Calu3 (cell line): ENCODE results near the gene SPSB1. TPM values are rescaled to one million over a fixed set of nuclear protein-coding genes. Genes with fewer than 3 reads are reported as not detected.

Source experiments
- BruUV-seq: library from RNA; stranded (reverse); fragments of 400-500 nt; replicated peaks from 2 replicates; lab custom pipeline; 2021; lab: Mats Ljungman, UMichigan
- CTCF ChIA-PET: fragments of 300-600 bp; sonication (Branson Sonifier 250); formaldehyde crosslinking; loops from one replicate; lab custom pipeline; 2022; ENCODE audit warnings: antibody characterized with exemption; lab: Charles Lee
- DNase-seq: peaks from one replicate; pipeline ENCODE4 v3.0.0; 2022
- H3K27ac Mint-ChIP-seq: one replicate; pipeline ENCODE4 v1.8.0; 2022; ENCODE audit warnings: mixed read lengths; ENCODE audit not compliant: unreplicated experiment
- H3K27me3 Mint-ChIP-seq: one replicate; pipeline ENCODE4 v1.8.0; 2022; ENCODE audit warnings: mixed read lengths; ENCODE audit not compliant: unreplicated experiment
- H3K36me3 Mint-ChIP-seq: one replicate; pipeline ENCODE4 v1.8.0; 2022; ENCODE audit warnings: mild to moderate bottlenecking, moderate library complexity, mixed read lengths; ENCODE audit not compliant: insufficient read depth, unreplicated experiment
- H3K4me1 Mint-ChIP-seq: one replicate; pipeline ENCODE4 v1.8.0; 2022; ENCODE audit warnings: mild to moderate bottlenecking, low read depth, mixed read lengths; ENCODE audit not compliant: unreplicated experiment
- H3K4me3 Mint-ChIP-seq: one replicate; pipeline ENCODE4 v1.8.0; 2022; ENCODE audit warnings: mild to moderate bottlenecking, low read depth, moderate library complexity, mixed read lengths; ENCODE audit not compliant: unreplicated experiment
- H3K9me3 Mint-ChIP-seq: one replicate; pipeline ENCODE4 v1.8.0; 2022; ENCODE audit warnings: low read depth, mixed read lengths; ENCODE audit not compliant: unreplicated experiment
- CTCF ChIP-seq: fragments of 200-600 bp; IDR thresholded peaks from one replicate; pipeline ENCODE4 v1.8.0; 2022; ENCODE audit warnings: antibody characterized with exemption; ENCODE audit not compliant: unreplicated experiment
- intact Hi-C: fragments of 100-400 bp; cut with micrococcal nuclease; formaldehyde crosslinking; loops from one replicate; pipeline ENCODE4 v1.10.0; 2022; ENCODE audit not compliant: unreplicated experiment
- total RNA-seq: library from RNA; stranded (reverse); gene quantifications from 2 replicates; pipeline ENCODE4 v1.2.3, GENCODE V29; 2022

SPSB1 gene
- total RNA-seq, 1 experiment from 2014 or later, result 4.9 TPM

DNA sequence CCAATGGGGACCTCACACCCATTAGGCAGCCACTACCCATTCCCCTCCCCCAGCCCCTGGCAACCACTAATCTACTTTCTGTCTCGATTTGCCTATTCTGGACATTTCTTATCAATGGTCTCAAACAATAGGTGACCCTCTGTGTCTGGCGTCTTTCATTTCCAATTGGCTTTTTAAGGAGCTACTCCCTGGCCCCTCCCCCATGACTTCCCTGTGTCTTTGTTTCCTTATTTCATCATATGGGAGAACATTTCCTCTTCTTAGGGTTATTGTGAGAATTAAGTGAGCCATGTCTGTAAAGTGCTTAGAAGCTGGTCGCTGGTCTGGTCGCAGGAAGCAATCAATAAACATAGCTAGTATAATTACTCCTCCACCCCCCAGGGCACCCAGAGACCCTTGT lies 80.9 kb downstream of the SPSB1 start:
- H3K27ac Mint-ChIP-seq, result no peak overlapping the region
- CTCF ChIA-PET, result no interaction called here
- no peak for DNase-seq
- no peak overlapping the region for H3K4me3 Mint-ChIP-seq
- H3K27me3 Mint-ChIP-seq, result no peaks in the 10 kb centered on the region
- intact Hi-C loops, result no loop called here
- no peaks in the 10 kb centered on the region for H3K4me1 Mint-ChIP-seq
- H3K9me3 Mint-ChIP-seq, result no peaks in the 10 kb centered on the region
- BruUV-seq, result no TSS peak
- no peak for TF ChIP-seq CTCF
- no peaks in the 10 kb centered on the region for H3K36me3 Mint-ChIP-seq

- CTCF ChIA-PET, result no interaction called here
- DNase-seq, result no peak
- Mint-ChIP-seq H3K27me3 (peaks cover 6% of the 10 kb centered on the region), H3K27ac (no peak overlapping the region), H3K4me3 (no peak overlapping the region), H3K36me3 (no peaks in the 10 kb centered on the region), H3K9me3 (no peaks in the 10 kb centered on the region), H3K4me1 (no peaks in the 10 kb centered on the region)
- BruUV-seq, result no TSS peak
- intact Hi-C loops, result no loop called here
- TF ChIP-seq CTCF, result no peak
Observed at GRCh38 chr1:9374748-9375341, 82.2 kb downstream of the SPSB1 start.

DNA sequence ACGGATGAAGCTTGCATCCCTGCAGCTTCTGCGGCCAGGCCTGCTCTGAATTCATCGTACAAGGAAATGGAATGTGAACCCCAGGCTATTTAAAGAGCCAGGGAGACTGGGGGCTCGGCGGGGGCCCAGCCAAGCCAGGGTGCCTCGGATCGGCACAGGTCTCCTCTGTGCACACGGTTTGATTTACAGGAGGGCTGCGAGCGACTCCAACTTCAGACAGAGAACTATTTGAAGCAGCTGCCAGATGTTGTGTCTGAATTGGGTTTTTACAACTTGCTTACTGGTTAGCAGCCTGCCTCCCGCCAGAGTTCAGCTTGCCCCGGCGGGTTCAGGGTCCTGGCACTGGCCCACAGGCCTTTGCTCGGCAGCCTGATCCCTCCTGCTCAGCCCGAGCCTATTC lies 83.2 kb downstream of the SPSB1 start:
- BruUV-seq, result no TSS peak
- no peak for TF ChIP-seq CTCF
- Mint-ChIP-seq H3K9me3 (no peaks in the 10 kb centered on the region), H3K36me3 (no peaks in the 10 kb centered on the region), H3K27me3 (peaks cover 14% of the 10 kb centered on the region), H3K4me1 (no peaks in the 10 kb centered on the region), H3K4me3 (no peak overlapping the region), H3K27ac (no peak overlapping the region)
- CTCF ChIA-PET, result no interaction called here
- intact Hi-C loops, result no loop called here
- DNase-seq, result no peak

DNA sequence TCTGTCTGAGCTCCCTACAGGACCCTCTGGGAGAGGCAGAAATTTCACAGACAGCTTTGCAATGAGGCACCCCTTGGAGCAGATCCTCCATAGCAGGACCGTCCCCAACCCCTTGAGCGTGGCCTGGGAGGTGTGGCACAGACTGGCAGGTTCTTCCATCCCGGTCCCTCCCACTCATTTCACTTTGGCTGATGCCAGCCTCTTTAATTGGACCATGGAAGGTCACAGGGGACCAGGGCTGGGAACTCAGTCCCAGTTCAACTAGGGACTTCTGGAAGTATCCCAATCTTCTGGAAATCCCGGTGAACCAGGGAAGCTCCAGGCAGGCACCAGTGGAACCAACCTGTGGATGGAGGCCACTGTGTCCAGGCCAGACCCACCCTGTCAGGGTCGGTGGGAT lies 83.7 kb downstream of the SPSB1 start:
- Mint-ChIP-seq H3K4me3 (no peak overlapping the region), H3K4me1 (no peaks in the 10 kb centered on the region), H3K36me3 (no peaks in the 10 kb centered on the region), H3K27me3 (peaks cover 14% of the 10 kb centered on the region), H3K27ac (no peak overlapping the region), H3K9me3 (no peaks in the 10 kb centered on the region)
- no peak for DNase-seq
- CTCF ChIA-PET, result no interaction called here
- BruUV-seq, result no TSS peak
- intact Hi-C loops, result no loop called here
- TF ChIP-seq CTCF, result no peak
